Measurements from ENCODE around the gene MT2A. TPM values are rescaled to one million over a fixed set of nuclear protein-coding genes. Genes with fewer than 3 reads are reported as not detected.

MT2A gene
- total and polyA plus RNA-seq, 2 donors (not counting 1 experiment from before 2014, with no cell fraction given): 3.1 to 14.4 TPM

- no peak overlapping the region for H3K4me3 Mint-ChIP-seq
- Histone ChIP-seq H3K9ac (ENCODE audit: low read length) (no peak overlapping the region), H3K27me3 (replicated peaks in 1 of 4; ENCODE audit: control extremely low read depth in 1 of 4, control insufficient read depth in 3 of 4, insufficient read depth in 4 of 4, low read length in 3 of 4) (peaks cover 0 to 50% (median 15%) of the 10 kb centered on the region in 4 experiments), H3K36me3 (replicated peaks in 1 of 2; ENCODE audit: control extremely low read depth in 1 of 2, control insufficient read depth in 1 of 2, extremely low read depth in 1 of 2, insufficient read depth in 2 of 2, low read length in 1 of 2) (no peaks in the 10 kb centered on the region), H3K4me3 (ENCODE audit: control extremely low read depth in 1 of 5, extremely low read depth in 1 of 5, insufficient read depth in 1 of 5, low read depth in 2 of 5, low read length in 4 of 5) (no peak overlapping the region), H4K20me1 (ENCODE audit: control insufficient read depth, insufficient read depth, low read length, poor library complexity, severe bottlenecking) (no peaks in the 10 kb centered on the region), H3K9me3 (ENCODE audit: control extremely low read depth in 1 of 3, control insufficient read depth in 2 of 3, insufficient read depth in 1 of 3, low read length in 2 of 3) (peaks cover 0 to 4% (median 0%) of the 10 kb centered on the region in 3 donors), H2AFZ (ENCODE audit: insufficient read depth, low read depth, low read length, poor library complexity, severe bottlenecking) (no peak overlapping the region), H3K79me2 (ENCODE audit: control insufficient read depth, insufficient read depth, low read length) (no peaks in the 10 kb centered on the region), H3K27ac (ENCODE audit: low read length in 2 of 2) (no peak overlapping the region), H3K4me2 (replicated peaks; ENCODE audit: low read depth, low read length, poor library complexity, severe bottlenecking) (no peak overlapping the region), H3K4me1 (ENCODE audit: control insufficient read depth in 2 of 2, insufficient read depth in 2 of 2, low read length in 2 of 2) (peaks cover 14 to 16% of the 10 kb centered on the region in 2 donors)
- ChIA-PET CTCF (no interaction called here), POLR2A (no interaction called here)
- H3K9me3 Mint-ChIP-seq (ENCODE audit: insufficient read depth): no peaks in the 10 kb centered on the region
- peaks cover 52% of the 10 kb centered on the region for H3K27me3 Mint-ChIP-seq
- H3K4me1 Mint-ChIP-seq: peaks cover 15% of the 10 kb centered on the region
- no CpG with 5 or more reads among the region's 1 CpG for WGBS (ENCODE audit: insufficient coverage)
- TF ChIP-seq, protein P1, sequence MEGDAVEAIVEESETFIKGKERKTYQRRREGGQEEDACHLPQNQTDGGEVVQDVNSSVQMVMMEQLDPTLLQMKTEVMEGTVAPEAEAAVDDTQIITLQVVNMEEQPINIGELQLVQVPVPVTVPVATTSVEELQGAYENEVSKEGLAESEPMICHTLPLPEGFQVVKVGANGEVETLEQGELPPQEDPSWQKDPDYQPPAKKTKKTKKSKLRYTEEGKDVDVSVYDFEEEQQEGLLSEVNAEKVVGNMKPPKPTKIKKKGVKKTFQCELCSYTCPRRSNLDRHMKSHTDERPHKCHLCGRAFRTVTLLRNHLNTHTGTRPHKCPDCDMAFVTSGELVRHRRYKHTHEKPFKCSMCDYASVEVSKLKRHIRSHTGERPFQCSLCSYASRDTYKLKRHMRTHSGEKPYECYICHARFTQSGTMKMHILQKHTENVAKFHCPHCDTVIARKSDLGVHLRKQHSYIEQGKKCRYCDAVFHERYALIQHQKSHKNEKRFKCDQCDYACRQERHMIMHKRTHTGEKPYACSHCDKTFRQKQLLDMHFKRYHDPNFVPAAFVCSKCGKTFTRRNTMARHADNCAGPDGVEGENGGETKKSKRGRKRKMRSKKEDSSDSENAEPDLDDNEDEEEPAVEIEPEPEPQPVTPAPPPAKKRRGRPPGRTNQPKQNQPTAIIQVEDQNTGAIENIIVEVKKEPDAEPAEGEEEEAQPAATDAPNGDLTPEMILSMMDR (IDR thresholded peaks at IDR 0.05): no peak
- TF ChIP-seq EZH2 (IDR thresholded peaks at IDR 0.05; ENCODE audit: borderline replicate concordance, insufficient read depth, low read depth, low read length, poor library complexity, severe bottlenecking): no peak
- H3K27ac Mint-ChIP-seq: no peak overlapping the region
- intact Hi-C loops (cut with micrococcal nuclease): no loop called here
- no peak for DNase-seq
- no peak for ATAC-seq (ENCODE audit: low read depth)
These were observed 37.5 kb downstream of the MT2A start for GRCh38 chr16:56645838-56646237.

DNA sequence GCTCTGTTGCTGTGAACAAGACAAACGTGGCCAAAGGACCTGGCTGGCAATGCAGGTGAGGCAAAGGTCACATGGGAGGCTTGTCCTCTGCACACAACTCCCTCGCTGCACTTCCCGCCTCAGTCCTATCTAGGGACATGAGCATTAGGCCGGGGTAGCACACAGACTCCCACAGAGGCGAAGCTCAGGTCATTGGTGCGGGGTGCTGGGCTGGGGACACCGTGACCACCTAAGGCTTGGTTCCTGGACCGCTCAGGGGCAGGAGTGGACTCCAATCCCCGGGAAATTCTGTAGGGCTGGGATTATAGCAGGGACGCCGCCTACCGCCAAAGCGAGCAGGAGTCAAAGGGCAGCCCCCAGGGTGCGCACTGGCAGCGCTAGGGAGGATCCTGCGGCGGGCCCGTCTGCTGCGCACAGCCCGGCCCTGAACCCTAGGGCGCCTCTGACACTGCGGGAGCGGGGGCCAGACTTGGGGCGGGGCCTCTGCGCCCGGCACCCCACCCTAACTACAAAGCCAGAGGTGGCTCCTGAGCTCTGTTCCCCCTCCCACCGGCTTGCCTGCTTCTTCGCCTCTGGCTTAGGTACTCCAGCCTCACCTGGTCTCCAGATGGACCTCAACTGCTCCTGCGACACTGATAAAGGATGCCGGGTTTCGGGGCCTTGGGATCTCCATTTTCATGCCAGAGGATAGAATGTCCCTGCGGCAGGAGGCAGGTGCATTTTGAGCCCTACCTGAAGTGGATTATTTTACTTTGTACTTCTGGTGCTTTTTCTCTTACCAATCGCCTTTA lies 39.5 kb downstream of the MT2A start:
- peaks cover 14 to 18% of the 10 kb centered on the region in 2 donors for H3K4me1 ChIP-seq (ENCODE audit: control insufficient read depth in 2 of 2, insufficient read depth in 2 of 2, low read length in 2 of 2)
- 39% methylated on average over 31 of the region's 33 CpGs for WGBS (ENCODE audit: insufficient coverage)
- POLR2A ChIA-PET: no interaction called here

More for the DNA sequence above, 39.5 kb downstream of the MT2A start:
- H3K4me3 Mint-ChIP-seq: no peak overlapping the region
- H3K9me3 Mint-ChIP-seq (ENCODE audit: insufficient read depth): no peaks in the 10 kb centered on the region
- no peak overlapping the region for H3K27ac Mint-ChIP-seq
- no peaks in the 10 kb centered on the region for H3K36me3 ChIP-seq (replicated peaks in 1 of 2; ENCODE audit: control extremely low read depth in 1 of 2, control insufficient read depth in 1 of 2, extremely low read depth in 1 of 2, insufficient read depth in 2 of 2, low read length in 1 of 2)
- no peaks in the 10 kb centered on the region for H3K79me2 ChIP-seq (ENCODE audit: control insufficient read depth, insufficient read depth, low read length)
- H3K27ac ChIP-seq (ENCODE audit: low read length in 2 of 2): no peak overlapping the region
- H3K4me3 ChIP-seq (ENCODE audit: control extremely low read depth in 1 of 5, extremely low read depth in 1 of 5, insufficient read depth in 1 of 5, low read depth in 2 of 5, low read length in 4 of 5): no peak overlapping the region
- CTCF ChIA-PET: interaction anchor here (1.2 kb wide), 1 partner anchor 53 kb away, joined by 3 read pairs; no protein-coding TSS in a partner anchor
- DNase-seq (no peak), ATAC-seq (ENCODE audit: low read depth) (no peak)
- intact Hi-C loops (cut with micrococcal nuclease): no loop called here
- no peak overlapping the region for H2AFZ ChIP-seq (ENCODE audit: insufficient read depth, low read depth, low read length, poor library complexity, severe bottlenecking)
- H3K27me3 ChIP-seq (replicated peaks in 1 of 4; ENCODE audit: control extremely low read depth in 1 of 4, control insufficient read depth in 3 of 4, insufficient read depth in 4 of 4, low read length in 3 of 4): peaks cover 0 to 51% (median 14%) of the 10 kb centered on the region in 4 experiments
- no peaks in the 10 kb centered on the region for H4K20me1 ChIP-seq (ENCODE audit: control insufficient read depth, insufficient read depth, low read length, poor library complexity, severe bottlenecking)
- peaks cover 12% of the 10 kb centered on the region for H3K4me1 Mint-ChIP-seq
- peaks cover 47% of the 10 kb centered on the region for H3K27me3 Mint-ChIP-seq
- no peak overlapping the region for H3K9ac ChIP-seq (ENCODE audit: low read length)
- TF ChIP-seq, protein P1 (IDR thresholded peaks at IDR 0.05): no peak
- TF ChIP-seq EZH2 (IDR thresholded peaks at IDR 0.05; ENCODE audit: borderline replicate concordance, insufficient read depth, low read depth, low read length, poor library complexity, severe bottlenecking): no peak
- H3K9me3 ChIP-seq (ENCODE audit: control extremely low read depth in 1 of 3, control insufficient read depth in 2 of 3, insufficient read depth in 1 of 3, low read length in 2 of 3): peaks cover 0 to 4% (median 0%) of the 10 kb centered on the region in 3 donors
- no peak overlapping the region for H3K4me2 ChIP-seq (replicated peaks; ENCODE audit: low read depth, low read length, poor library complexity, severe bottlenecking)
